Stimulated activated CD8-positive, alpha-beta memory T cell treated with anti-CD3 and anti-CD28 coated beads, Interleukin-7, amount 100 ng/mL, for 48 hours (primary cell): ENCODE measurements around the gene ZNF536.

Experiments
- DNase-seq, 2 donors: peaks; one replicate each; pipeline ENCODE4 v3.0.0-alpha.2; 2020; ENCODE audit warnings: low read depth in 1 of 2; ENCODE audit errors: extremely low read depth in 1 of 2

The ZNF536 gene

GRCh38 chr19:30361721-30362120 lies 10.5 kb upstream of the ZNF536 start:
- no peak for DNase-seq

GRCh38 chr19:30362156-30362754 lies 9.9 kb upstream of the ZNF536 start:
- DNase-seq = no peak

- DNase-seq = no peak
Observed at GRCh38 chr19:30363073-30363472, 9.1 kb upstream of the ZNF536 start.

GRCh38 chr19:30364866-30365800 lies 7.1 kb upstream of the ZNF536 start:
- DNase-seq = no peak

- DNase-seq = no peak
Observed at GRCh38 chr19:30366282-30366681, 5.9 kb upstream of the ZNF536 start.

- DNase-seq = no peak
Observed at GRCh38 chr19:30367006-30367405, 5.2 kb upstream of the ZNF536 start.

- DNase-seq = no peak
Observed at GRCh38 chr19:30367421-30367820, 4.8 kb upstream of the ZNF536 start.

- DNase-seq = no peak
Observed at GRCh38 chr19:30369833-30370232, 2.4 kb upstream of the ZNF536 start.

- DNase-seq = no peak
Observed at GRCh38 chr19:30371161-30371836, 885 bp upstream of the ZNF536 start.

- no peak for DNase-seq
Observed at GRCh38 chr19:30373593-30373992, 1.4 kb downstream of the ZNF536 start.

GRCh38 chr19:30374539-30374864 lies 2.3 kb downstream of the ZNF536 start:
- DNase-seq = no peak

GRCh38 chr19:30374865-30375552 lies 2.8 kb downstream of the ZNF536 start:
- DNase-seq = no peak

- no peak for DNase-seq
Observed at GRCh38 chr19:30375553-30376031, 3.4 kb downstream of the ZNF536 start.

- no peak for DNase-seq
Observed at GRCh38 chr19:30376272-30376671, 4.1 kb downstream of the ZNF536 start.

- no peak for DNase-seq
Observed at GRCh38 chr19:30376826-30377425, 4.7 kb downstream of the ZNF536 start.

GRCh38 chr19:30378701-30379100 lies 6.5 kb downstream of the ZNF536 start:
- no peak for DNase-seq

- no peak for DNase-seq
Observed at GRCh38 chr19:30379841-30380610, 7.8 kb downstream of the ZNF536 start.

GRCh38 chr19:30381366-30381765 lies 9.2 kb downstream of the ZNF536 start:
- no peak for DNase-seq

- DNase-seq = no peak
Observed at GRCh38 chr19:30385174-30385573, 13.0 kb downstream of the ZNF536 start.

GRCh38 chr19:30385666-30386065 lies 13.5 kb downstream of the ZNF536 start:
- DNase-seq = no peak
